ENCODE measurements around the gene TMEM131. TPM values are rescaled to one million over a fixed set of nuclear protein-coding genes. Genes with fewer than 3 reads are reported as not detected.
A peak's percentile ranks its signal among the peaks of the same experiment; 100 is the strongest.

The TMEM131 gene
- total and polyA plus RNA-seq, 2 of the 8 experiments (the other 6 are each of a cell fraction or from before 2014, with no cell fraction given) = 9.7 to 22.9 TPM

DNA sequence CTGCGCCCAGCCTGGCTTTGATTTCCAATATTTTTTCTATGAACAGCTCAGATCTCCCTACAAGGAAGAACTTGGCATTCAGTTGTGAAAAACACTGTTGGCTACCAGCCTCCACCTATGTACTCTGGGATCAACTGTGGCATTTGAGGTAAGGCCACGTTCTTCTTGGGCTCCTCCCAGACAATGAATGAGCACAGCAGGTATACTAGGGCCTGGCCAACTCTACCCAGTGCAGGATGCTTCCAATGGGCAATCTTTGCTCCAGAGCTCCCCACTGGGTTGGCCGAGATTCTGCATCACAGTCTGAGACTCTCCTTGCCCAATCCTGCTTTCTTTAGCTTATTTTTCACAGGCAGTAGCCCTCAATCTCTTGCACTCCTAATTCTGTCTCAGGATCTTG, 75.9 kb downstream of the TMEM131 start:
- Histone ChIP-seq H3K9me3 (ENCODE audit: insufficient read depth in 2 of 2, low read depth in 1 of 2, low read length in 1 of 2) (no peaks in the 10 kb centered on the region), H3K36me3 (ENCODE audit: control insufficient read depth in 2 of 4, insufficient read depth in 4 of 4, low read length in 3 of 4) (no peaks in the 10 kb centered on the region; a peak in 1 of 8 replicates), H4K91ac (replicated peaks; ENCODE audit: insufficient read length, low read length) (no peak overlapping the region), H4K8ac (ENCODE audit: extremely low read depth, insufficient read depth, low read length) (no peak overlapping the region), H3K9ac (replicated peaks in 1 of 4; ENCODE audit: extremely low read depth in 1 of 4, low read depth in 3 of 4, low read length in 3 of 4) (no peak overlapping the region), H3K14ac (ENCODE audit: insufficient read length) (no peak overlapping the region), H3K4me3 (ENCODE audit: extremely low read depth in 1 of 4, insufficient read depth in 2 of 4, low read depth in 3 of 4, low read length in 4 of 4) (no peak overlapping the region), H2AFZ (ENCODE audit: low read length) (no peak overlapping the region), H3K27ac (ENCODE audit: low read depth, low read length) (no peak overlapping the region), H3K23me2 (ENCODE audit: low read depth, low read length) (peaks cover 1% of the 10 kb centered on the region; the same call in 1 of the 2 replicates), H3K79me2 (ENCODE audit: control insufficient read depth in 1 of 2, insufficient read depth in 2 of 2, low read length in 2 of 2) (peaks cover 0 to 11% of the 10 kb centered on the region in 2 experiments; a peak in 2 of 4 replicates), H3K56ac (replicated peaks; ENCODE audit: insufficient read length, low read depth, low read length) (no peak overlapping the region), H3K4ac (replicated peaks; ENCODE audit: insufficient read length, low read depth, low read length) (no peak overlapping the region), H2BK15ac (ENCODE audit: low read length) (no peak overlapping the region), H3K4me2 (ENCODE audit: insufficient read depth in 1 of 2, low read depth in 2 of 2, low read length in 2 of 2) (no peak overlapping the region), H3K18ac (ENCODE audit: extremely low read depth, low read length) (no peak overlapping the region), H3K23ac (ENCODE audit: insufficient read length) (no peak overlapping the region), H3K27me3 (replicated peaks in 1 of 4; ENCODE audit: control insufficient read depth in 3 of 4, extremely low read depth in 1 of 4, insufficient read depth in 3 of 4, low read length in 3 of 4) (no peaks in the 10 kb centered on the region), H3K4me1 (replicated peaks in 1 of 4; ENCODE audit: control insufficient read depth in 3 of 4, insufficient read depth in 4 of 4, low read length in 3 of 4) (no peaks in the 10 kb centered on the region; a peak in 1 of 7 replicates), H2BK5ac (ENCODE audit: low read depth, low read length) (no peak overlapping the region), H2BK120ac (replicated peaks; ENCODE audit: low read depth, low read length) (no peak overlapping the region), H3K79me1 (ENCODE audit: low read depth, low read length) (no peaks in the 10 kb centered on the region), H2AK5ac (ENCODE audit: low read depth, low read length) (no peak overlapping the region), H4K20me1 (replicated peaks in 1 of 2; ENCODE audit: control insufficient read depth in 1 of 2, insufficient read depth in 2 of 2, low read length in 2 of 2) (peaks cover 0 to 3% of the 10 kb centered on the region in 2 experiments), H2BK12ac (ENCODE audit: low read depth, low read length) (no peak overlapping the region), H2BK20ac (ENCODE audit: low read length) (no peak overlapping the region), H4K5ac (ENCODE audit: insufficient read length, low read depth, low read length) (no peak overlapping the region)
- ChIA-PET CTCF (ENCODE audit: partially characterized antibody) (interaction anchor here (0.7 to 1.3 kb wide), 3 partner anchors 10 to 54 kb away, joined by 3 to 4 read pairs (median 3); no protein-coding TSS in a partner anchor), POLR2A (ENCODE audit: partially characterized antibody) (no interaction called here)
- peak in 1 of 2 experiments; percentile 15; a peak in 1 of 4 replicates for TF ChIP-seq RAD21 (IDR thresholded peaks at IDR 0.05 in 1 of 2, conservative IDR thresholded peaks at IDR 0.05 in 1 of 2; ENCODE audit: low read depth in 2 of 2, low read length in 2 of 2)
- no peak for TF ChIP-seq CBX5 (IDR thresholded peaks at IDR 0.05; ENCODE audit: low read depth, low read length)
- TF ChIP-seq BCL11A (IDR thresholded peaks at IDR 0.05; ENCODE audit: low read depth in 2 of 2, low read length in 2 of 2) = no peak
- TF ChIP-seq, protein P1, sequence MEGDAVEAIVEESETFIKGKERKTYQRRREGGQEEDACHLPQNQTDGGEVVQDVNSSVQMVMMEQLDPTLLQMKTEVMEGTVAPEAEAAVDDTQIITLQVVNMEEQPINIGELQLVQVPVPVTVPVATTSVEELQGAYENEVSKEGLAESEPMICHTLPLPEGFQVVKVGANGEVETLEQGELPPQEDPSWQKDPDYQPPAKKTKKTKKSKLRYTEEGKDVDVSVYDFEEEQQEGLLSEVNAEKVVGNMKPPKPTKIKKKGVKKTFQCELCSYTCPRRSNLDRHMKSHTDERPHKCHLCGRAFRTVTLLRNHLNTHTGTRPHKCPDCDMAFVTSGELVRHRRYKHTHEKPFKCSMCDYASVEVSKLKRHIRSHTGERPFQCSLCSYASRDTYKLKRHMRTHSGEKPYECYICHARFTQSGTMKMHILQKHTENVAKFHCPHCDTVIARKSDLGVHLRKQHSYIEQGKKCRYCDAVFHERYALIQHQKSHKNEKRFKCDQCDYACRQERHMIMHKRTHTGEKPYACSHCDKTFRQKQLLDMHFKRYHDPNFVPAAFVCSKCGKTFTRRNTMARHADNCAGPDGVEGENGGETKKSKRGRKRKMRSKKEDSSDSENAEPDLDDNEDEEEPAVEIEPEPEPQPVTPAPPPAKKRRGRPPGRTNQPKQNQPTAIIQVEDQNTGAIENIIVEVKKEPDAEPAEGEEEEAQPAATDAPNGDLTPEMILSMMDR (IDR thresholded peaks at IDR 0.05; ENCODE audit: control extremely low read depth in 1 of 3, insufficient read depth in 1 of 3, low read depth in 1 of 3, low read length in 3 of 3) = peak in 1 of 3 experiments; percentile 12; a peak in 1 of 4 replicates
- no peak for TF ChIP-seq SP1 (IDR thresholded peaks at IDR 0.05; ENCODE audit: low read depth, low read length)
- FAIRE-seq = no peak
- DNase-seq (ENCODE audit: low read depth in 1 of 2, low spot score in 2 of 2) = no peak
- 75% methylated on average over 3 of the region's 3 CpGs; no CpG with 5 or more reads in 1 of the 2 experiments for WGBS, 2 experiments (ENCODE audit: extremely low coverage in 1 of 2, insufficient coverage in 1 of 2, insufficient read length in 1 of 2, insufficient replicate concordance in 2 of 2, low coverage in 1 of 2, low lambda C conversion rate in 2 of 2, missing lambda C conversion rate in 1 of 2)

All from H1 (cell line).